ENCODE measurements around the gene CDIP1.

DNA sequence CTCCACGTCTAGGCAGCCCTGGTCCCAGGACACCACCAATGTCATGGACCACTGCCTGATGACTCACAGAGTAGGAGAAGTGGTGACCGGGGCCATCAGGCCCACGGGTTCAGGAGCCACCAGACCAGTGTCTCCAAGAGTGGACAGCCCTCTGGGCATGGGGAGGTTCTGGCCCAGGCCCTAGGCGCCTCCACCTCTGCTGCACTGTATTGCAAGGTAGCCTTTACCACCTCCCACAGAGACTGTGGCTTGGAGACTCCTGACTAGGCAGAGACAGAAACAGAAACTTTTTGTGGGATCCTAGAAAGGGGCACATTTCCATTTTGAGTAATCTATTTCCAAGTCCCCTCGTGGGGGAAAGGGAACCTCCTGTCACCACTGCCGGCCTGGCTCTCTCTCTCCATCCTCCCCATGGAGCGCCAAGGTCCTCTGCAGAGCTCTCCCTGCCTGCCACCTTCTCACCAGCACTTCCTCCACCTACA is 2.9 kb downstream of the CDIP1 start:
- TF ChIP-seq, protein P1, sequence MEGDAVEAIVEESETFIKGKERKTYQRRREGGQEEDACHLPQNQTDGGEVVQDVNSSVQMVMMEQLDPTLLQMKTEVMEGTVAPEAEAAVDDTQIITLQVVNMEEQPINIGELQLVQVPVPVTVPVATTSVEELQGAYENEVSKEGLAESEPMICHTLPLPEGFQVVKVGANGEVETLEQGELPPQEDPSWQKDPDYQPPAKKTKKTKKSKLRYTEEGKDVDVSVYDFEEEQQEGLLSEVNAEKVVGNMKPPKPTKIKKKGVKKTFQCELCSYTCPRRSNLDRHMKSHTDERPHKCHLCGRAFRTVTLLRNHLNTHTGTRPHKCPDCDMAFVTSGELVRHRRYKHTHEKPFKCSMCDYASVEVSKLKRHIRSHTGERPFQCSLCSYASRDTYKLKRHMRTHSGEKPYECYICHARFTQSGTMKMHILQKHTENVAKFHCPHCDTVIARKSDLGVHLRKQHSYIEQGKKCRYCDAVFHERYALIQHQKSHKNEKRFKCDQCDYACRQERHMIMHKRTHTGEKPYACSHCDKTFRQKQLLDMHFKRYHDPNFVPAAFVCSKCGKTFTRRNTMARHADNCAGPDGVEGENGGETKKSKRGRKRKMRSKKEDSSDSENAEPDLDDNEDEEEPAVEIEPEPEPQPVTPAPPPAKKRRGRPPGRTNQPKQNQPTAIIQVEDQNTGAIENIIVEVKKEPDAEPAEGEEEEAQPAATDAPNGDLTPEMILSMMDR (IDR thresholded peaks at IDR 0.05) = no peak
- no peak for TF ChIP-seq POLR2AphosphoS5 (IDR thresholded peaks at IDR 0.05)
- TF ChIP-seq POLR2A (IDR thresholded peaks at IDR 0.05) = no peak

All from upper lobe of left lung (tissue), 4 donors.